Peyer's patch (tissue), 4 donors: ENCODE data around the gene AQP3.

Experiments
- CTCF ChIP-seq, 6 experiments: fragments of 450-650 bp in 4 of 6; fragments of 200-600 bp in 2 of 6; sonication (generic) in 1 of 6; IDR thresholded peaks; one replicate each; pipeline ENCODE4 v1.5.1; 2017 to 2019; ENCODE audit warnings: antibody characterized with exemption in 6 of 6, mild to moderate bottlenecking in 3 of 6, moderate library complexity in 1 of 6
- POLR2A ChIP-seq, 2 donors: fragments of 450-650 bp; IDR thresholded peaks; one replicate each; pipeline ENCODE4 v1.5.1; 2017; ENCODE audit warnings: antibody characterized with exemption in 2 of 2, mild to moderate bottlenecking in 2 of 2, moderate library complexity in 2 of 2

GRCh38 chr9:33440609-33441008 lies 6.8 kb downstream of the AQP3 start:
- TF ChIP-seq POLR2A (IDR thresholded peaks at IDR 0.05) (no peak), CTCF (IDR thresholded peaks at IDR 0.05) (no peak)
